GM12864 (cell line): ENCODE measurements around the gene KRTAP10-5.

Source experiments
- DNase-seq: peaks from one replicate; pipeline ENCODE4 v3.0.0-alpha.2; 2011; ENCODE audit warnings: low read depth
- H3K4me3 ChIP-seq: 2 replicates; pipeline ENCODE4 v1.5.1; 2011; ENCODE audit warnings: mild to moderate bottlenecking, low read depth, low read length, control low read depth
- CTCF ChIP-seq: IDR thresholded peaks from 2 replicates; pipeline ENCODE4 v1.5.1; 2011; ENCODE audit warnings: low read depth, mild to moderate bottlenecking, moderate library complexity, low read length, control low read depth, inconsistent platforms; ENCODE audit errors: missing control alignments

Gene KRTAP10-5

GRCh38 chr21:44533121-44533890 is 47.1 kb downstream of the KRTAP10-5 start:
- DNase-seq, result no peak
- TF ChIP-seq CTCF, result no peak
- H3K4me3 ChIP-seq, result no peak overlapping the region

- no peak overlapping the region for H3K4me3 ChIP-seq
- TF ChIP-seq CTCF, result no peak
- no peak for DNase-seq
These were observed 47.7 kb downstream of the KRTAP10-5 start for GRCh38 chr21:44532712-44533111.

GRCh38 chr21:44531606-44532564 is 48.5 kb downstream of the KRTAP10-5 start:
- TF ChIP-seq CTCF, result no peak
- no peak for DNase-seq
- no peak overlapping the region for H3K4me3 ChIP-seq

- no peak overlapping the region for H3K4me3 ChIP-seq
- DNase-seq, result no peak
These were observed 49.4 kb downstream of the KRTAP10-5 start for GRCh38 chr21:44530903-44531605.

GRCh38 chr21:44530221-44530902 is 50.0 kb downstream of the KRTAP10-5 start:
- no peak for TF ChIP-seq CTCF
- H3K4me3 ChIP-seq, result no peak overlapping the region
- DNase-seq, result no peak

More at GRCh38 chr21:44530903-44531605, 49.4 kb downstream of the KRTAP10-5 start:
- no peak for TF ChIP-seq CTCF

GRCh38 chr21:44529503-44530125 is 50.8 kb downstream of the KRTAP10-5 start:
- no peak overlapping the region for H3K4me3 ChIP-seq
- DNase-seq, result no peak
- TF ChIP-seq CTCF, result no peak
